IMR-90 (cell line): ENCODE data around the gene CAMTA1. TPM values are rescaled to one million over a fixed set of nuclear protein-coding genes. Genes with fewer than 3 reads are reported as not detected.
A peak's percentile ranks its signal among the peaks of the same experiment; 100 is the strongest.

Experiments used
- ATAC-seq: fragments of 200-7000 bp; cut with Tn5 transposase; 2 replicates; pipeline ENCODE4 v1.9.1; 2020; ENCODE audit warnings: low read depth, mild to moderate bottlenecking, moderate library complexity
- BruUV-seq: library from RNA; stranded (reverse); fragments of 400-500 nt; replicated peaks from 2 replicates; lab custom pipeline; 2021; lab: Mats Ljungman, UMichigan
- CTCF ChIA-PET: fragments of 300-600 bp; formaldehyde crosslinking; extraction: SDS; loops from one replicate; lab custom pipeline; 2021; ENCODE audit warnings: antibody characterized with exemption; lab: Yijun Ruan, JAX
- POLR2A ChIA-PET: fragments of 300-600 bp; sonication (Branson Sonifier 250); formaldehyde crosslinking; loops from one replicate; lab custom pipeline; 2022; ENCODE audit warnings: antibody characterized with exemption; ENCODE audit not compliant: unreplicated experiment; lab: Charles Lee
- DNase-seq: peaks from one replicate; pipeline ENCODE4 v3.0.0; 2013
- H2AFZ ChIP-seq: replicated peaks from 2 replicates; pipeline ENCODE3; 2013; ENCODE audit warnings: low read length, mild to moderate bottlenecking; ENCODE audit not compliant: poor library complexity
- H2AK5ac ChIP-seq: 2 replicates; pipeline ENCODE4 v1.6.1; 2013; ENCODE audit warnings: low read depth, low read length, inconsistent platforms
- H2AK9ac ChIP-seq: replicated peaks from 2 replicates; pipeline ENCODE3; 2013; ENCODE audit warnings: mild to moderate bottlenecking, low read depth, low read length, moderate library complexity; ENCODE audit not compliant: poor library complexity
- H2BK120ac ChIP-seq: 2 replicates; pipeline ENCODE4 v1.6.1; 2013; ENCODE audit warnings: low read depth, low read length, inconsistent platforms
- H2BK15ac ChIP-seq: 3 replicates; pipeline ENCODE4 v1.6.1; 2013; ENCODE audit warnings: low read depth, low read length, inconsistent platforms
- H2BK20ac ChIP-seq: 2 replicates; pipeline ENCODE4 v1.6.1; 2013; ENCODE audit warnings: low read depth, mild to moderate bottlenecking, inconsistent platforms, low read length, moderate library complexity
- H2BK5ac ChIP-seq: 2 replicates; pipeline ENCODE4 v1.6.1; 2013; ENCODE audit warnings: mild to moderate bottlenecking, low read depth, low read length, inconsistent platforms; ENCODE audit not compliant: poor library complexity, severe bottlenecking
- H3K14ac ChIP-seq: replicated peaks from 2 replicates; pipeline ENCODE4 v1.6.1; 2013; ENCODE audit warnings: low read depth, low read length, inconsistent platforms
- H3K18ac ChIP-seq: 2 replicates; pipeline ENCODE4 v1.6.1; 2013; ENCODE audit warnings: low read depth, low read length, control low read depth
- H3K23ac ChIP-seq: 2 replicates; pipeline ENCODE4 v1.6.1; 2013; ENCODE audit warnings: low read depth, low read length, inconsistent platforms
- H3K27ac ChIP-seq: 2 replicates; pipeline ENCODE4 v1.5.1; 2013; ENCODE audit warnings: mild to moderate bottlenecking, control low read depth, low read length; ENCODE audit not compliant: insufficient read depth
- H3K27me3 ChIP-seq: 2 replicates; pipeline ENCODE4 v1.6.1; 2013; ENCODE audit warnings: low read length; ENCODE audit not compliant: control insufficient read depth, insufficient read depth
- H3K36me3 ChIP-seq: 2 replicates; pipeline ENCODE4 v1.6.1; 2013; ENCODE audit warnings: low read length, mixed read lengths; ENCODE audit not compliant: control insufficient read depth, insufficient read depth
- H3K4ac ChIP-seq: 2 replicates; pipeline ENCODE4 v1.6.1; 2013; ENCODE audit warnings: low read depth, low read length, inconsistent platforms
- H3K4me1 ChIP-seq: 2 replicates; pipeline ENCODE4 v1.6.1; 2013; ENCODE audit warnings: low read length, mixed read lengths; ENCODE audit not compliant: control insufficient read depth, insufficient read depth
- H3K4me2 ChIP-seq: 2 replicates; pipeline ENCODE4 v1.6.1; 2013; ENCODE audit warnings: low read depth, mild to moderate bottlenecking, control low read depth, low read length, moderate library complexity
- H3K4me3 ChIP-seq: 2 replicates; pipeline ENCODE4 v1.5.1; 2013; ENCODE audit warnings: low read depth, mild to moderate bottlenecking, control low read depth, low read length, moderate library complexity; ENCODE audit not compliant: insufficient read depth
- H3K56ac ChIP-seq: 2 replicates; pipeline ENCODE4 v1.6.1; 2013; ENCODE audit warnings: low read length, inconsistent platforms; ENCODE audit not compliant: insufficient read depth; ENCODE audit errors: extremely low read depth
- H3K79me1 ChIP-seq, 2 experiments: 2 replicates each; pipeline ENCODE4 v1.6.1; 2013; ENCODE audit warnings: low read length in 2 of 2, inconsistent platforms in 1 of 2, low read depth in 1 of 2
- H3K9ac ChIP-seq: 2 replicates; pipeline ENCODE4 v1.6.1; 2013; ENCODE audit warnings: low read depth, low read length, control low read depth
- H3K9me1 ChIP-seq: 2 replicates; pipeline ENCODE4 v1.6.1; 2013; ENCODE audit warnings: low read length, inconsistent platforms; ENCODE audit not compliant: insufficient read depth
- H3K9me3 ChIP-seq: 2 replicates; pipeline ENCODE4 v1.6.1; 2013; ENCODE audit warnings: low read length; ENCODE audit not compliant: control insufficient read depth, insufficient read depth
- H4K20me1 ChIP-seq: 2 replicates; pipeline ENCODE4 v1.6.1; 2013; ENCODE audit warnings: low read length, inconsistent platforms; ENCODE audit not compliant: insufficient read depth
- H4K5ac ChIP-seq: 2 replicates; pipeline ENCODE4 v1.6.1; 2013; ENCODE audit warnings: mild to moderate bottlenecking, low read depth, low read length, control low read depth
- H4K8ac ChIP-seq, 2 experiments: 2 replicates each; pipeline ENCODE4 v1.6.1; 2013; ENCODE audit warnings: low read depth in 2 of 2, low read length in 2 of 2, control low read depth in 1 of 2, inconsistent platforms in 1 of 2
- H4K91ac ChIP-seq: 2 replicates; pipeline ENCODE4 v1.6.1; 2013; ENCODE audit warnings: low read depth, low read length, inconsistent platforms; ENCODE audit not compliant: insufficient read depth
- BHLHE40 ChIP-seq: fragments of 150-350 bp; IDR thresholded peaks from 2 replicates; pipeline ENCODE4 v1.6.1; 2016; ENCODE audit warnings: mild to moderate bottlenecking, low read depth, low read length
- CEBPB ChIP-seq: IDR thresholded peaks from 2 replicates; pipeline ENCODE4 v1.6.1; 2012; ENCODE audit warnings: low read depth, low read length, improper control_type of control experiment
- CHD1 ChIP-seq: IDR thresholded peaks from 2 replicates; pipeline ENCODE4 v1.6.1; 2012; ENCODE audit warnings: low read depth, low read length, improper control_type of control experiment
- CTCF ChIP-seq: conservative IDR thresholded peaks from 2 replicates; pipeline ENCODE4 v1.5.1; 2012; ENCODE audit warnings: mild to moderate bottlenecking, low read depth, low read length, improper control_type of control experiment
- ELK1 ChIP-seq: fragments of 150-350 bp; IDR thresholded peaks from 2 replicates; pipeline ENCODE4 v1.6.1; 2016; ENCODE audit warnings: low read depth, mild to moderate bottlenecking, low read length, moderate library complexity, borderline replicate concordance
- FOS ChIP-seq: fragments of 150-350 bp; IDR thresholded peaks from 2 replicates; pipeline ENCODE4 v1.6.1; 2016; ENCODE audit warnings: low read depth, low read length
- MAFK ChIP-seq: IDR thresholded peaks from 2 replicates; pipeline ENCODE4 v1.6.1; 2012; ENCODE audit warnings: low read depth, low read length, improper control_type of control experiment
- MAZ ChIP-seq: IDR thresholded peaks from 2 replicates; pipeline ENCODE4 v1.6.1; 2012; ENCODE audit warnings: low read depth, mild to moderate bottlenecking, low read length, improper control_type of control experiment, moderate library complexity, borderline replicate concordance
- MXI1 ChIP-seq: IDR thresholded peaks from 2 replicates; pipeline ENCODE4 v1.6.1; 2012; ENCODE audit warnings: low read depth, mild to moderate bottlenecking, low read length, moderate library complexity, borderline replicate concordance
- NFE2L2 ChIP-seq: fragments of 150-350 bp; IDR thresholded peaks from 2 replicates; pipeline ENCODE4 v1.6.1; 2016; ENCODE audit warnings: low read depth, mild to moderate bottlenecking, low read length
- POLR2A ChIP-seq: IDR thresholded peaks from 2 replicates; pipeline ENCODE4 v1.6.1; 2012; ENCODE audit warnings: mild to moderate bottlenecking, low read depth, low read length
- RAD21 ChIP-seq: IDR thresholded peaks from 2 replicates; pipeline ENCODE4 v1.6.1; 2012; ENCODE audit warnings: low read length, improper control_type of control experiment
- RCOR1 ChIP-seq: IDR thresholded peaks from 2 replicates; pipeline ENCODE4 v1.6.1; 2012; ENCODE audit warnings: mild to moderate bottlenecking, low read length, improper control_type of control experiment; ENCODE audit not compliant: insufficient replicate concordance
- RFX5 ChIP-seq: IDR thresholded peaks from 2 replicates; pipeline ENCODE4 v1.8.0; 2012; ENCODE audit warnings: low read depth, mild to moderate bottlenecking, low read length, moderate library complexity
- SMC3 ChIP-seq: fragments of 150-350 bp; IDR thresholded peaks from 2 replicates; pipeline ENCODE4 v1.6.1; 2016; ENCODE audit warnings: low read depth, mild to moderate bottlenecking, antibody characterized with exemption, low read length, moderate library complexity
- USF2 ChIP-seq: fragments of 150-350 bp; IDR thresholded peaks from 2 replicates; pipeline ENCODE4 v1.6.1; 2017; ENCODE audit warnings: mild to moderate bottlenecking, antibody characterized with exemption, low read length, low read depth
- WGBS, 2 experiments: methylation state at CpG; one replicate each; pipeline versions ENCODE4 v1.1.5 to v1.1.7; 2013; ENCODE audit warnings: missing lambda C conversion rate in 2 of 2; ENCODE audit not compliant: insufficient read length in 1 of 2; ENCODE audit errors: extremely low coverage in 2 of 2; 5-methylcytosine and 5-hydroxymethylcytosine counted together
- dilution Hi-C: fragments of 300-500 bp; cut with HindIII; formaldehyde crosslinking; loops from one replicate; pipeline ENCODE4 v1.14.3; 2018; ENCODE audit warnings: low sequenced_read_pairs; ENCODE audit not compliant: unreplicated experiment
- in situ Hi-C: fragments of 300-500 bp; cut with MboI; formaldehyde crosslinking; loops from 3 replicates; pipeline ENCODE4 v1.14.3; 2019; ENCODE audit warnings: low sequenced_read_pairs, inconsistent platforms, mixed read lengths
- intact Hi-C: fragments of 100-400 bp; cut with micrococcal nuclease; formaldehyde crosslinking; loops from 2 replicates; pipeline ENCODE4 v1.10.0; 2022
- polyA plus RNA-seq, 3 experiments: library from polyadenylated mRNA; depleted of rRNA; stranded (reverse); fragments of >200 nt; gene quantifications; 2 replicates each; pipeline ENCODE4 v1.2.3, GENCODE V29; 2012; ENCODE audit warnings: low replicate concordance in 1 of 3
- total RNA-seq: library from RNA; depleted of rRNA; stranded (reverse); fragments of >200 nt; gene quantifications from 2 replicates; pipeline ENCODE4 v1.2.3, GENCODE V29; 2012

Gene CAMTA1
- total and polyA plus RNA-seq, 2 of the 4 experiments (the other 2 are of a cell fraction): 35.5 to 74.3 TPM

GRCh38 chr1:7380712-7381111 lies 595.5 kb downstream of the CAMTA1 start:
- H3K36me3 ChIP-seq: no peaks in the 10 kb centered on the region
- in situ Hi-C loops: no loop called here
- H3K9ac ChIP-seq: no peak overlapping the region
- peaks cover 1% of the 10 kb centered on the region; the same call in 1 of the 2 replicates for H3K27me3 ChIP-seq
- CTCF ChIA-PET: no interaction called here
- H2AFZ ChIP-seq: no peak overlapping the region
- no peak overlapping the region for H4K91ac ChIP-seq
- no peak overlapping the region for H4K8ac ChIP-seq
- H3K79me1 ChIP-seq: no peaks in the 10 kb centered on the region
- H3K56ac ChIP-seq: no peak overlapping the region
- peaks cover 6% of the 10 kb centered on the region for H3K4me1 ChIP-seq
- 86% methylated on average over 1 of the region's 3 CpGs; no CpG with 5 or more reads in 1 of the 2 experiments for WGBS, 2 experiments
- H4K20me1 ChIP-seq: no peaks in the 10 kb centered on the region
- ATAC-seq (no peak), DNase-seq (no peak)
- H2BK120ac ChIP-seq: no peak overlapping the region
- no peak overlapping the region for H3K4ac ChIP-seq
- no peak overlapping the region for H2BK5ac ChIP-seq
- H3K27ac ChIP-seq: no peak overlapping the region
- peaks cover 2% of the 10 kb centered on the region; the same call in 1 of the 2 replicates for H3K9me1 ChIP-seq
- TF ChIP-seq FOS: no peak
- TF ChIP-seq POLR2A: no peak
- TF ChIP-seq NFE2L2: no peak
- no peak for TF ChIP-seq RCOR1
- no peak for TF ChIP-seq BHLHE40
- no peak for TF ChIP-seq MXI1
- TF ChIP-seq MAZ: no peak
- no peak for TF ChIP-seq ELK1
- no peak for TF ChIP-seq CEBPB
- no peak for TF ChIP-seq CHD1
- TF ChIP-seq USF2: no peak
- no peak for TF ChIP-seq RAD21
- no peak for TF ChIP-seq RFX5
- no peak for TF ChIP-seq SMC3
- no peak for TF ChIP-seq MAFK
- TF ChIP-seq CTCF: no peak
- H3K4me2 ChIP-seq: no peak overlapping the region
- dilution Hi-C loops: no loop called here
- H3K9me3 ChIP-seq: peaks cover 4% of the 10 kb centered on the region
- H2AK5ac ChIP-seq: peak overlapping the region; percentile 56; the same call in 1 of the 2 replicates
- intact Hi-C loops: no loop called here
- BruUV-seq: no TSS peak
- H3K4me3 ChIP-seq: no peak overlapping the region
- H3K23ac ChIP-seq: no peak overlapping the region
- no peak overlapping the region for H2AK9ac ChIP-seq
- H2BK20ac ChIP-seq: no peak overlapping the region
- no peak overlapping the region for H4K5ac ChIP-seq
- H3K18ac ChIP-seq: no peak overlapping the region
- H3K14ac ChIP-seq: no peak overlapping the region
- no peak overlapping the region for H2BK15ac ChIP-seq
- POLR2A ChIA-PET: no interaction called here
